Natural killer cell (primary cell): ENCODE data around the gene ZBTB44. TPM values are rescaled to one million over a fixed set of nuclear protein-coding genes. Genes with fewer than 3 reads are reported as not detected.

Experiments used
- ATAC-seq, 3 donors: fragments of 150-1000 bp in 2 of 3; fragments of 200-7000 bp in 1 of 3; cut with Tn5 transposase; 1 replicate in 1 of 3; 2 replicates in 2 of 3; pipeline ENCODE4 v1.10.0; 2021; ENCODE audit warnings: mild to moderate bottlenecking in 2 of 3, moderate library complexity in 2 of 3
- DNase-seq, 2 donors: peaks; one replicate each; pipeline versions ENCODE4 v3.0.0 to v3.0.0-alpha.2; 2013 to 2021; ENCODE audit warnings: mixed read lengths in 1 of 2
- H3K27ac ChIP-seq: one replicate; pipeline ENCODE4 v1.5.1; 2013; ENCODE audit warnings: mild to moderate bottlenecking, low read length
- H3K27me3 ChIP-seq: one replicate; pipeline ENCODE4 v1.6.1; 2013; ENCODE audit warnings: low read length; ENCODE audit not compliant: control insufficient read depth, insufficient read depth
- H3K36me3 ChIP-seq: one replicate; pipeline ENCODE4 v1.6.1; 2013; ENCODE audit warnings: low read length; ENCODE audit not compliant: control insufficient read depth, insufficient read depth
- H3K4me1 ChIP-seq: one replicate; pipeline ENCODE4 v1.6.1; 2013; ENCODE audit warnings: low read length; ENCODE audit not compliant: control insufficient read depth, insufficient read depth
- H3K4me3 ChIP-seq: one replicate; pipeline ENCODE4 v1.5.1; 2013; ENCODE audit warnings: low read length
- H3K9me3 ChIP-seq: one replicate; pipeline ENCODE4 v1.6.1; 2013; ENCODE audit warnings: low read length; ENCODE audit not compliant: control insufficient read depth, insufficient read depth
- H3K27ac Mint-ChIP-seq, 2 donors: one replicate each; pipeline ENCODE4 v1.8.0; 2022; ENCODE audit warnings: mild to moderate bottlenecking in 2 of 2, mixed read lengths in 2 of 2, moderate library complexity in 1 of 2
- H3K27me3 Mint-ChIP-seq, 2 donors: one replicate each; pipeline ENCODE4 v1.8.0; 2022; ENCODE audit warnings: low read depth in 2 of 2, mixed read lengths in 2 of 2
- H3K36me3 Mint-ChIP-seq: one replicate; pipeline ENCODE4 v1.8.0; 2022; ENCODE audit warnings: mixed read lengths
- H3K4me1 Mint-ChIP-seq, 2 donors: one replicate each; pipeline ENCODE4 v1.8.0; 2022; ENCODE audit warnings: mixed read lengths in 2 of 2
- H3K4me3 Mint-ChIP-seq: one replicate; pipeline ENCODE4 v1.8.0; 2022; ENCODE audit warnings: mild to moderate bottlenecking, moderate library complexity, mixed read lengths
- H3K9me3 Mint-ChIP-seq, 2 donors: one replicate each; pipeline ENCODE4 v1.8.0; 2022; ENCODE audit warnings: mixed read lengths in 2 of 2
- CTCF ChIP-seq: fragments of 200-600 bp; IDR thresholded peaks from one replicate; pipeline ENCODE4 v1.8.0; 2022; ENCODE audit warnings: antibody characterized with exemption
- WGBS: methylation state at CpG from one replicate; pipeline ENCODE4 v1.1.7; 2013; ENCODE audit warnings: missing lambda C conversion rate; ENCODE audit not compliant: insufficient coverage; 5-methylcytosine and 5-hydroxymethylcytosine counted together
- intact Hi-C: fragments of 100-400 bp; cut with micrococcal nuclease; formaldehyde crosslinking; loops from one replicate; pipeline ENCODE4 v1.14.2; 2022
- total RNA-seq, 4 donors: library from RNA; stranded (reverse); fragments of 120-200 nt in 1 of 4; gene quantifications; one replicate each; pipeline versions ENCODE4 v1.2.3 to v1.2.4, GENCODE V29; 2013 to 2022

ZBTB44 gene
- total RNA-seq, 3 donors from 2014 or later (not counting 1 experiment from before 2014, with no cell fraction given), result 103 to 131 (median 105) TPM

DNA sequence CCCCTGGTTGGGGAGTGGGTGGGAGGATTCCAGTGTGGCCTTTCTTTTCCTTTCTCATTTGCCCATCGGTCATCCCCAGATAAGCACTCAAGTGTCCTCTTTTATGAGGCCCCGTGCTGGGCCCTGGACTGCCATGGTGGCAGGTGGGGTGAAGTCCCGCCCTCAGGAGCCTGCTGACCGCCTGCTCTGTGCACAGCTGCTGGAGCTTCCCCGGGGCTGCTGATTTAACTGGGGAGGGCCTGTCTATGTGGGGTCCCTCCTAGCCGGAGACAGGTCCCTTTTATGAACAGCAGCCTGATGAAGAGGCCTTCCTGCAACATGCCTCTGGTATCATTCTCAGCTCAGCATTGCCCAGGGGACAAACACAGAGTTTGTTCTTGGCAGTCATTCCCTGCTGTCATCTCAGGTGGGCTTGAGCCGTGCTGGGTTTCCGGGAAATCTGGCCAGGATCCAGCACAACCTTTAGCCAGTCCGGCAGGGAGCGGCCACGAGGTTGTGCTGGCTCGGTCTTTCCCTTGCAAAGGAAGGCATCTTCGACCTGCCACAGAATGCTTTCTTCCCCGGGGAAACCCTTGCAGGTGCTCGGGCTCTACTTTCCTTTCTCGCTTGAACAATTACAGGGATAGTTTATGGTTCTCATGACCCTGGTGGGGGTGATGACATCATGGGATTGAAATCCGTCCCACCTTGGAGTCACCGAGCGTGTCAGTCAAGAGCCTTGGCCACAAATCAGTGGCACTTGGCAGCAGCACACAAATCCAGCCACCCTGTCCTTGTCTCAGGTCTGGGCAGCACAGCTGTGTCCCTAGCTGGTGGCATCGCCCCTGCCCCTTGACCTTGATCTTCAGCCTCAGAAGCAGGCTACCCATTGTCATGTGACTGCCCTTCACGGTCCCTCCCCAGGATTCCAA is 135.1 kb downstream of the ZBTB44 start:
- Mint-ChIP-seq H3K9me3 (no peaks in the 10 kb centered on the region), H3K36me3 (no peaks in the 10 kb centered on the region), H3K27me3 (peaks cover 0 to 10% of the 10 kb centered on the region in 2 donors), H3K4me1 (no peaks in the 10 kb centered on the region), H3K27ac (no peak overlapping the region), H3K4me3 (no peak overlapping the region)
- TF ChIP-seq CTCF, result no peak
- intact Hi-C loops, result no loop called here
- H3K4me3 ChIP-seq, result no peak overlapping the region
- no peaks in the 10 kb centered on the region for H3K27me3 ChIP-seq
- no peaks in the 10 kb centered on the region for H3K9me3 ChIP-seq
- DNase-seq (no peak), ATAC-seq (no peak)
- H3K4me1 ChIP-seq, result peaks cover 12% of the 10 kb centered on the region
- H3K27ac ChIP-seq, result no peak overlapping the region
- 86% methylated on average over 21 of the region's 21 CpGs for WGBS
- H3K36me3 ChIP-seq, result no peaks in the 10 kb centered on the region

GRCh38 chr11:130178441-130179339 is 136.0 kb downstream of the ZBTB44 start:
- H3K4me3 Mint-ChIP-seq, result no peak overlapping the region
- intact Hi-C loops, result no loop called here
- no peak for DNase-seq
- H3K27ac Mint-ChIP-seq, result no peak overlapping the region
- H3K27me3 Mint-ChIP-seq, result peaks cover 0 to 1% of the 10 kb centered on the region in 2 donors
- H3K36me3 Mint-ChIP-seq, result no peaks in the 10 kb centered on the region
- Histone ChIP-seq H3K4me3 (no peak overlapping the region), H3K4me1 (peaks cover 12% of the 10 kb centered on the region), H3K27ac (no peak overlapping the region), H3K36me3 (no peaks in the 10 kb centered on the region), H3K9me3 (no peaks in the 10 kb centered on the region), H3K27me3 (no peaks in the 10 kb centered on the region)
- no peak for TF ChIP-seq CTCF
- WGBS, result 79% methylated on average over 16 of the region's 16 CpGs
- ATAC-seq, result no peak
- no peaks in the 10 kb centered on the region for H3K9me3 Mint-ChIP-seq
- H3K4me1 Mint-ChIP-seq, result no peaks in the 10 kb centered on the region

DNA sequence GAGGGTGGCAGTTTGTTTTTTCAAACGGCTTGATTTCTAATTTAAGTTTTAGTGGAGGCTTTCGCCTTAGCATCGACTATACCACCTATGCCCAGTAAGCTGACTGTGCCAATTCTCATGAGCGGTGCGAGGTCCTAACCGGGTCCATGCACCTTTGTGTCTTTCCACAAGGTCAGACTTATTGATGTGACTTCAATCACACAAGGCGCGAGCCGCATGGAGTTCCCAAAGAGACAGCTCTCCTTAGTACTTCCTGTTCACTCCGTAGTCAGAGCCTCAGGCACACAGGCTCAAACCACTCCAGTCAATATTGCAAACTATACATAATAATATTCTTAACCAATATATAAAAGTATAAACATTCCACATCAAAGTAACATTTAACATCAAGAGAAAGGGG is 136.9 kb downstream of the ZBTB44 start:
- Mint-ChIP-seq H3K9me3 (no peaks in the 10 kb centered on the region), H3K36me3 (no peaks in the 10 kb centered on the region), H3K27ac (no peak overlapping the region), H3K27me3 (no peaks in the 10 kb centered on the region), H3K4me1 (no peaks in the 10 kb centered on the region), H3K4me3 (no peak overlapping the region)
- no peak overlapping the region for H3K27ac ChIP-seq
- H3K27me3 ChIP-seq, result no peaks in the 10 kb centered on the region
- DNase-seq (no peak), ATAC-seq (no peak)
- H3K4me3 ChIP-seq, result no peak overlapping the region
- H3K9me3 ChIP-seq, result no peaks in the 10 kb centered on the region
- TF ChIP-seq CTCF, result no peak
- H3K4me1 ChIP-seq, result peaks cover 12% of the 10 kb centered on the region
- no peaks in the 10 kb centered on the region for H3K36me3 ChIP-seq
- WGBS, result 96% methylated on average over 10 of the region's 10 CpGs
- intact Hi-C loops, result no loop called here

Other genes starting within 250 kb of the ZBTB44 start
- gene APLP2, start 245.0 kb downstream of the ZBTB44 start, total RNA-seq, result 100 to 1,000 TPM in 2 of 3 donors, 10 to 100 TPM in 1; 99.8 to 119 (median 116) TPM
- gene ST14, start 155.1 kb downstream of the ZBTB44 start, total RNA-seq, result 1 to 10 TPM in 2 of 3 donors, under 1 TPM in 1; 0.61 to 1.9 (median 1.0) TPM
- not detected for gene ADAMTS8, start 113.7 kb upstream of the ZBTB44 start, total RNA-seq
- gene ADAMTS15, start 133.7 kb upstream of the ZBTB44 start, total RNA-seq, result under 1 TPM in 1 of 3 donors, not detected in 2; 0.20 TPM